ENCODE measurements around the gene TCF7L1.

DNA sequence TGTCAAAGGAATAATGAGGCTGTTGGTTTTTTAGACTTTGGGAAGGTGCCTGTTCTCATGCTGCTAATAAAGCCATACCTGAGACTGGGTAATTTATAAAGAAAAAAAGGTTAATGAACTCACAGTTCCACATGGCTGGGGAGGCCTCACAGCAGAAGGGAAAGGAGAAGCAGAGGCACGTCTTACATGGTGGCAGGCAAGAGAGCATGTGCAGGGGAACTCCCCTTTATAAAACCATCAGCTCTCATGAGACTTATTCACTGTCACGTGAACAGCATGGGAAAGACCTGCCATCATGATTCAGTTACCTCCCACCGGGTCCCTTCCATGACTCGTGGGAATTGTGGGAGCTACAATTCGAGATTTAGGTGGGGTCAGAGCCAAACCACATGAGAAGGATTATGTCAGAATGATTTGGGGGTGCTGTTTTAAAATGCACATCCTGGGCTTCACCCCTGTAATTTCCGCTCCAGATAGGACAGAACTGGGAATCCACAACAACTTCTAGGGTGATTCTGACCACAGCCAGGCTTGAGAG, 37.8 kb downstream of the TCF7L1 start:
- no peak for TF ChIP-seq EZH2 (IDR thresholded peaks at IDR 0.05; ENCODE audit: borderline replicate concordance, low read depth, low read length, severe bottlenecking)
- TF ChIP-seq, protein P1, sequence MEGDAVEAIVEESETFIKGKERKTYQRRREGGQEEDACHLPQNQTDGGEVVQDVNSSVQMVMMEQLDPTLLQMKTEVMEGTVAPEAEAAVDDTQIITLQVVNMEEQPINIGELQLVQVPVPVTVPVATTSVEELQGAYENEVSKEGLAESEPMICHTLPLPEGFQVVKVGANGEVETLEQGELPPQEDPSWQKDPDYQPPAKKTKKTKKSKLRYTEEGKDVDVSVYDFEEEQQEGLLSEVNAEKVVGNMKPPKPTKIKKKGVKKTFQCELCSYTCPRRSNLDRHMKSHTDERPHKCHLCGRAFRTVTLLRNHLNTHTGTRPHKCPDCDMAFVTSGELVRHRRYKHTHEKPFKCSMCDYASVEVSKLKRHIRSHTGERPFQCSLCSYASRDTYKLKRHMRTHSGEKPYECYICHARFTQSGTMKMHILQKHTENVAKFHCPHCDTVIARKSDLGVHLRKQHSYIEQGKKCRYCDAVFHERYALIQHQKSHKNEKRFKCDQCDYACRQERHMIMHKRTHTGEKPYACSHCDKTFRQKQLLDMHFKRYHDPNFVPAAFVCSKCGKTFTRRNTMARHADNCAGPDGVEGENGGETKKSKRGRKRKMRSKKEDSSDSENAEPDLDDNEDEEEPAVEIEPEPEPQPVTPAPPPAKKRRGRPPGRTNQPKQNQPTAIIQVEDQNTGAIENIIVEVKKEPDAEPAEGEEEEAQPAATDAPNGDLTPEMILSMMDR (IDR thresholded peaks at IDR 0.05; ENCODE audit: extremely low read depth in 1 of 2, insufficient read depth in 1 of 2, low read depth in 1 of 2, low read length in 2 of 2), result no peak

All from endothelial cell of umbilical vein (primary cell).